HepG2 (cell line): ENCODE results near the gene CES2. TPM values are rescaled to one million over a fixed set of nuclear protein-coding genes. Genes with fewer than 3 reads are reported as not detected.

ENCODE experiments used
- ATAC-seq: fragments of 200-7000 bp; cut with Tn5 transposase; 3 replicates; pipeline ENCODE4 v1.9.1; 2020; ENCODE audit warnings: mild to moderate bottlenecking, moderate library complexity
- BruUV-seq: library from RNA; stranded (reverse); fragments of 400-500 nt; replicated peaks from 2 replicates; lab custom pipeline; 2021; lab: Mats Ljungman, UMichigan
- CTCF ChIA-PET: fragments of 300-600 bp; formaldehyde crosslinking; extraction: SDS; loops from one replicate; lab custom pipeline; 2021; ENCODE audit warnings: low total read pairs, inconsistent platforms, low intra/inter-chr PET ratio; lab: Yijun Ruan, JAX
- POLR2A ChIA-PET: fragments of 350-600 bp; sonication (Branson Sonifier 250); formaldehyde crosslinking; loops from one replicate; lab custom pipeline; 2020; ENCODE audit warnings: antibody characterized with exemption, inconsistent platforms; lab: Yijun Ruan, JAX
- DNase-seq: peaks from one replicate; pipeline ENCODE4 v3.0.0-alpha.2; 2015; ENCODE audit warnings: low spot score
- FAIRE-seq: peaks from 3 replicates; lab custom pipeline; 2011; peaks lifted over from hg19 to GRCh38; lab: Jason Lieb, UNC
- H2AFZ ChIP-seq: one replicate; pipeline ENCODE4 v1.6.1; 2011; ENCODE audit warnings: low read length, inconsistent platforms
- H3K27ac ChIP-seq: fragments of 300-600 bp; 3 replicates; pipeline ENCODE4 v1.8.0; 2011; ENCODE audit warnings: mixed run types, mild to moderate bottlenecking, mixed read lengths, low read length, inconsistent platforms; ENCODE audit not compliant: insufficient read depth; ENCODE audit errors: extremely low read length
- H3K27me3 ChIP-seq, 2 experiments: fragments of 200-600 bp in 1 of 2; 2 replicates in 1 of 2; 3 replicates in 1 of 2; pipeline versions ENCODE4 v1.6.0 to v1.8.0; 2011; ENCODE audit warnings: low read length in 2 of 2, mild to moderate bottlenecking in 2 of 2, moderate library complexity in 2 of 2, inconsistent platforms in 1 of 2; ENCODE audit not compliant: insufficient read depth in 2 of 2, control insufficient read depth in 1 of 2
- H3K36me3 ChIP-seq, 2 experiments: fragments of 200-600 bp in 1 of 2; replicated peaks in 1 of 2; 2 replicates in 1 of 2; 3 replicates in 1 of 2; pipeline versions ENCODE4 v1.5.1 to v1.8.0; 2011; ENCODE audit warnings: low read length in 2 of 2, inconsistent platforms in 1 of 2; ENCODE audit not compliant: insufficient read depth in 2 of 2, control insufficient read depth in 1 of 2
- H3K4me1 ChIP-seq: 2 replicates; pipeline ENCODE4 v1.5.1; 2012; ENCODE audit warnings: low read length, inconsistent platforms; ENCODE audit not compliant: insufficient read depth
- H3K4me2 ChIP-seq: 2 replicates; pipeline ENCODE4 v1.6.0; 2011; ENCODE audit warnings: low read depth, low read length, inconsistent platforms
- H3K4me3 ChIP-seq, 3 experiments: fragments of 200-600 bp in 1 of 3; sonication (generic), shearing (Covaris generic) in 1 of 3; replicated peaks in 1 of 3; 2 replicates each; pipeline ENCODE4 v1.5.1; 2011 to 2016; ENCODE audit warnings: low read length in 3 of 3, inconsistent platforms in 2 of 3, low read depth in 2 of 3, mild to moderate bottlenecking in 2 of 3, control low read depth in 1 of 3, mixed read lengths in 1 of 3; ENCODE audit not compliant: insufficient read depth in 1 of 3
- H3K79me2 ChIP-seq: one replicate; pipeline ENCODE4 v1.6.1; 2011; ENCODE audit warnings: low read length, inconsistent platforms; ENCODE audit not compliant: insufficient read depth
- H3K9ac ChIP-seq: 2 replicates; pipeline ENCODE4 v1.6.0; 2011; ENCODE audit warnings: mild to moderate bottlenecking, low read depth, low read length, inconsistent platforms; ENCODE audit not compliant: insufficient read depth
- H3K9me3 ChIP-seq: 2 replicates; pipeline ENCODE4 v1.5.1; 2012; ENCODE audit warnings: mild to moderate bottlenecking, low read length
- H4K20me1 ChIP-seq: 2 replicates; pipeline ENCODE4 v1.6.0; 2011; ENCODE audit warnings: inconsistent platforms, mild to moderate bottlenecking, low read length, moderate library complexity; ENCODE audit not compliant: insufficient read depth
- AGO1 ChIP-seq: fragments of 200-400 bp; formaldehyde crosslinking; IDR thresholded peaks from 2 replicates; pipeline ENCODE4 v1.6.1; 2017; ENCODE audit warnings: mild to moderate bottlenecking, low read depth, low read length, moderate library complexity; ENCODE audit not compliant: poor library complexity, severe bottlenecking
- AGO2 ChIP-seq: fragments of 200-400 bp; formaldehyde crosslinking; optimal IDR thresholded peaks from 2 replicates; pipeline ENCODE3; 2017; ENCODE audit warnings: mild to moderate bottlenecking, low read depth, low read length, moderate library complexity
- ARHGAP35 ChIP-seq: sonication (generic); formaldehyde crosslinking; IDR thresholded peaks from 2 replicates; pipeline ENCODE4 v1.9.0; 2022; ENCODE audit warnings: mild to moderate bottlenecking, inconsistent platforms, moderate library complexity, missing genetic modification reagents, borderline replicate concordance
- HES4 ChIP-seq: sonication (generic); formaldehyde crosslinking; IDR thresholded peaks from 2 replicates; pipeline ENCODE4 v1.9.0; 2021; ENCODE audit warnings: mild to moderate bottlenecking, missing genetic modification reagents, borderline replicate concordance
- TRIM24 ChIP-seq: sonication (generic); formaldehyde crosslinking; IDR thresholded peaks from 2 replicates; pipeline ENCODE4 v1.8.0; 2022; ENCODE audit warnings: mild to moderate bottlenecking, missing genetic modification reagents
- ZNF430 ChIP-seq: sonication (generic); formaldehyde crosslinking; IDR thresholded peaks from 2 replicates; pipeline ENCODE4 v1.9.0; 2021; ENCODE audit warnings: mild to moderate bottlenecking, missing genetic modification reagents
- ZNF652 ChIP-seq: IDR thresholded peaks from 2 replicates; pipeline ENCODE4 v1.6.1; 2016; ENCODE audit warnings: low read depth, borderline replicate concordance
- WGBS: methylation state at CpG from one replicate; pipeline ENCODE4 v1.1.6; 2017; ENCODE audit warnings: low lambda C conversion rate; 5-methylcytosine and 5-hydroxymethylcytosine counted together
- in situ Hi-C: cut with HindIII; loops from 2 replicates; pipeline ENCODE4 v1.10.0; 2017; ENCODE audit warnings: low pct_unique_long_range_greater_than_20kb; ENCODE audit not compliant: extremely low pct_ligation_motif_present
- intact Hi-C: fragments of 100-400 bp; cut with micrococcal nuclease; formaldehyde crosslinking; loops from one replicate; pipeline ENCODE4 v1.10.0; 2022; ENCODE audit not compliant: unreplicated experiment
- polyA plus RNA-seq, 8 experiments: library from polyadenylated mRNA; depleted of rRNA in 3 of 8; stranded (reverse) in 7 of 8; unstranded in 1 of 8; fragments of >200 nt; fragmentation: Illumina TruSeq in 4 of 8; extraction: Trizol in 4 of 8; gene quantifications; 2 replicates each; pipeline versions ENCODE4 v1.2.1 to v1.2.3, GENCODE V29; 2011 to 2016; ENCODE audit warnings: low read depth in 4 of 8, missing spikeins in 1 of 8, mixed read lengths in 1 of 8; ENCODE audit not compliant: insufficient read depth in 1 of 8
- total RNA-seq, 5 experiments: library from RNA; depleted of rRNA; stranded (reverse); fragments of >200 nt; fragmentation: Illumina TruSeq; extraction: Trizol; gene quantifications; 2 replicates each; pipeline ENCODE4 v1.2.3, GENCODE V29; 2016; ENCODE audit warnings: low read depth in 1 of 5

Gene CES2
- total and polyA plus RNA-seq, 2 of the 13 experiments (the other 11 are each of a cell fraction or from before 2014, with no cell fraction given): 50.6 to 63.8 TPM

DNA sequence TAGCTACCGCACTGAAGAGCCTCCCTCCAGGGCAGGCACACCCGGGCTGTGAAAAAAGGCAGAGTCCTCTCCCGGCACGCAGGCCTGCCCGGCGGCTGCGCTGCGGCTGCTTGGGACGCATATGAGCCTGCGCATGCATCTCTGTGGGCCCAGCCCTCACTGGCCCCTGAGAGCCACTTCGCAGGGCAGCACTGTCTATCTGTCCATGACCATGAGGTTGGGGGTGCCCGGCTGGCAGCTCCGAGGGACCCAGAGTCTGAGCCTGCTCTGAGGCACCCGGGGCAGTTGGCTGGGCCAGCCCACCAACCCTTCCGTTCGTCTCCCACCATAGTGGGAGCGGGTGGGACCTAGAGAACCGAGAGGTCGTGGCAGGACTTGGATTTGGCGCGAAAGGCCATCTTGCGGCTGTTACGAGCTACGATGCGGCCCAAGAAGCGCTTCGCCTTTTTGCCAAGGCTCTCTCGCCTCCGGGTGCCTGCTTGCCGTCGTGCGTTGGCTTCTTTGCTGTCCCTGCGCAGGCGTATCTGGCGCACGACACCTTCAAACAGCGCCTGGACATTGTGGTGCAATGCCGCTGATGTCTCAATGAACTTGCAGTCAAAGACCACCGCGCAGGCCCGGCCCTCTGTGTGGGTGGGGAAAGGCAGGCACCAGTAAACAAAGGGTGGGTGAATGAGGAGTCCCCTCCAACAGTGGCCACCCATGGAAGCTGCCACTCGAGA is 13.4 kb upstream of the CES2 start:
- no peak overlapping the region for H3K27ac ChIP-seq
- ChIA-PET POLR2A (interaction anchor here (7.3 kb wide), 1 partner anchor 19 kb away, joined by 86 read pairs; no protein-coding TSS in a partner anchor), CTCF (no interaction called here)
- DNase-seq: no peak
- in situ Hi-C loops (no loop called here), intact Hi-C loops (no loop called here)
- H4K20me1 ChIP-seq: no peaks in the 10 kb centered on the region
- H3K79me2 ChIP-seq: no peaks in the 10 kb centered on the region
- WGBS: 77% methylated on average over 31 of the region's 42 CpGs
- no peak for TF ChIP-seq TRIM24 (CRISPR knock-in tag)
- peak; percentile 25 for TF ChIP-seq AGO1
- no peak for TF ChIP-seq ARHGAP35 (CRISPR knock-in tag)
- no peak for TF ChIP-seq HES4
- H3K4me3 ChIP-seq: no peak overlapping the region
- no peaks in the 10 kb centered on the region for H3K36me3 ChIP-seq
- BruUV-seq: no TSS peak
- H3K9me3 ChIP-seq: no peaks in the 10 kb centered on the region
- H3K27me3 ChIP-seq: peaks cover 5 to 22% of the 10 kb centered on the region in 2 experiments; a peak in 4 of 5 replicates
- no peak for FAIRE-seq
- H3K4me2 ChIP-seq: no peak overlapping the region
- no peak overlapping the region for H3K9ac ChIP-seq
- no peak for ATAC-seq
- H2AFZ ChIP-seq: no peak overlapping the region
- H3K4me1 ChIP-seq: peaks cover 53% of the 10 kb centered on the region

GRCh38 chr16:66923247-66923731 is 12.0 kb upstream of the CES2 start:
- DNase-seq (no peak), FAIRE-seq (no peak), ATAC-seq (no peak)
- no peaks in the 10 kb centered on the region for H3K79me2 ChIP-seq
- no peak overlapping the region for H3K4me3 ChIP-seq
- no peak overlapping the region for H3K27ac ChIP-seq
- BruUV-seq: no TSS peak
- no peak overlapping the region for H3K9ac ChIP-seq
- in situ Hi-C loops: no loop called here
- H4K20me1 ChIP-seq: no peaks in the 10 kb centered on the region
- H3K9me3 ChIP-seq: no peaks in the 10 kb centered on the region
- H3K4me1 ChIP-seq: peaks cover 55% of the 10 kb centered on the region
- peaks cover 5 to 22% of the 10 kb centered on the region in 2 experiments; a peak in 4 of 5 replicates for H3K27me3 ChIP-seq
- H2AFZ ChIP-seq: no peak overlapping the region
- POLR2A ChIA-PET: interaction anchor here (7.3 kb wide), 1 partner anchor 21 kb away, joined by 86 read pairs; no protein-coding TSS in a partner anchor
- 66% methylated on average over 18 of the region's 18 CpGs for WGBS
- TF ChIP-seq AGO2: peak; percentile 43
- no peak for TF ChIP-seq ZNF652 (CRISPR knock-in tag)
- no peak for TF ChIP-seq ZNF430 (CRISPR knock-in tag)
- TF ChIP-seq, all 625 proteins: peak for 1
- H3K4me2 ChIP-seq: no peak overlapping the region
- CTCF ChIA-PET: interaction anchor here (2.6 kb wide), 1 partner anchor 27 kb away, joined by 37 read pairs; no protein-coding TSS in a partner anchor
- intact Hi-C loops: no loop called here
- H3K36me3 ChIP-seq: no peaks in the 10 kb centered on the region
